ENCODE data around the gene FSTL4.

The FSTL4 gene

GRCh38 chr5:133610489-133611356, 1.6 kb downstream of the FSTL4 start:
- DNase-seq (ENCODE audit: low spot score), result peak; percentile 86

GRCh38 chr5:133607451-133607850, 4.9 kb downstream of the FSTL4 start:
- no peak for DNase-seq (ENCODE audit: low spot score)

- DNase-seq (ENCODE audit: low spot score), result no peak
These were observed 5.5 kb downstream of the FSTL4 start for GRCh38 chr5:133606835-133607234.

- DNase-seq (ENCODE audit: low spot score), result no peak
These were observed 7.0 kb downstream of the FSTL4 start for GRCh38 chr5:133605323-133605722.

- no peak for DNase-seq (ENCODE audit: low spot score)
These were observed 8.6 kb downstream of the FSTL4 start for GRCh38 chr5:133603711-133604110.

GRCh38 chr5:133602835-133603380, 9.4 kb downstream of the FSTL4 start:
- DNase-seq (ENCODE audit: low spot score), result no peak

GRCh38 chr5:133599600-133599999, 12.7 kb downstream of the FSTL4 start:
- no peak for DNase-seq (ENCODE audit: low spot score)

GRCh38 chr5:133599044-133599443, 13.3 kb downstream of the FSTL4 start:
- DNase-seq (ENCODE audit: low spot score), result no peak

- no peak for DNase-seq (ENCODE audit: low spot score)
These were observed 16.3 kb downstream of the FSTL4 start for GRCh38 chr5:133596049-133596448.

GRCh38 chr5:133595465-133595864, 16.9 kb downstream of the FSTL4 start:
- DNase-seq (ENCODE audit: low spot score), result no peak

GRCh38 chr5:133589286-133589685, 23.1 kb downstream of the FSTL4 start:
- DNase-seq (ENCODE audit: low spot score), result no peak

- DNase-seq (ENCODE audit: low spot score), result no peak
These were observed 29.4 kb downstream of the FSTL4 start for GRCh38 chr5:133582971-133583370.

- DNase-seq (ENCODE audit: low spot score), result no peak
These were observed 30.4 kb downstream of the FSTL4 start for GRCh38 chr5:133581918-133582317.

- DNase-seq (ENCODE audit: low spot score), result no peak
These were observed 31.0 kb downstream of the FSTL4 start for GRCh38 chr5:133581348-133581747.

GRCh38 chr5:133580618-133581017, 31.7 kb downstream of the FSTL4 start:
- no peak for DNase-seq (ENCODE audit: low spot score)

GRCh38 chr5:133579766-133580165, 32.6 kb downstream of the FSTL4 start:
- DNase-seq (ENCODE audit: low spot score), result no peak

GRCh38 chr5:133569347-133569746, 43.0 kb downstream of the FSTL4 start:
- no peak for DNase-seq (ENCODE audit: low spot score)

- DNase-seq (ENCODE audit: low spot score), result peak; percentile 26
These were observed 46.3 kb downstream of the FSTL4 start for GRCh38 chr5:133565993-133566392.

GRCh38 chr5:133564921-133565565, 47.3 kb downstream of the FSTL4 start:
- no peak for DNase-seq (ENCODE audit: low spot score)

- no peak for DNase-seq (ENCODE audit: low spot score)
These were observed 49.8 kb downstream of the FSTL4 start for GRCh38 chr5:133562554-133562953.

- no peak for DNase-seq (ENCODE audit: low spot score)
These were observed 52.4 kb downstream of the FSTL4 start for GRCh38 chr5:133559960-133560359.

GRCh38 chr5:133556551-133556950, 55.8 kb downstream of the FSTL4 start:
- DNase-seq (ENCODE audit: low spot score), result no peak

- no peak for DNase-seq (ENCODE audit: low spot score)
These were observed 58.1 kb downstream of the FSTL4 start for GRCh38 chr5:133554279-133554678.
